ENCODE results near the gene DNTTIP2. TPM values are rescaled to one million over a fixed set of nuclear protein-coding genes. Genes with fewer than 3 reads are reported as not detected.

DNTTIP2 gene
- total and polyA plus RNA-seq, 9 of the 15 experiments (the other 6 are each of a cell fraction or from before 2014, with no cell fraction given): 50.4 to 138 (median 97.0) TPM

GRCh38 chr1:93846992-93847810, 31.8 kb downstream of the DNTTIP2 start (continued):
- peak; percentile 46; the same call in 1 of the 2 replicates for TF ChIP-seq RREB1 (CRISPR knock-in tag; IDR thresholded peaks at IDR 0.05)
- TF ChIP-seq ZNF511 (CRISPR knock-in tag; IDR thresholded peaks at IDR 0.05): peak; percentile 28
- TF ChIP-seq STAG1 (CRISPR knock-in tag; IDR thresholded peaks at IDR 0.05; ENCODE audit: borderline replicate concordance): no peak
- TF ChIP-seq ESRRA (IDR thresholded peaks at IDR 0.05; ENCODE audit: borderline replicate concordance, low read depth): peak; percentile 58
- peak; percentile 90 for TF ChIP-seq NCOA6 (IDR thresholded peaks at IDR 0.05)
- peak in 1 of 2 experiments; percentile 31; a peak in 1 of 4 replicates for TF ChIP-seq NONO (IDR thresholded peaks at IDR 0.05; ENCODE audit: low read depth in 2 of 2, low read length in 1 of 2)
- TF ChIP-seq ZBTB2 (IDR thresholded peaks at IDR 0.05): peak; percentile 48; the same call in 1 of the 2 replicates
- TF ChIP-seq TBP (optimal IDR thresholded peaks at IDR 0.05; ENCODE audit: low read depth, low read length): peak; percentile 100
- 0 out of 2 replicates have a peak, but pooled peaks have one; percentile 26 for TF ChIP-seq ZNF175 (CRISPR knock-in tag; IDR thresholded peaks at IDR 0.05; ENCODE audit: low read depth)
- peak; percentile 69 for TF ChIP-seq CXXC5 (CRISPR knock-in tag; IDR thresholded peaks at IDR 0.05)
- no peak for TF ChIP-seq NFXL1 (CRISPR knock-in tag; IDR thresholded peaks at IDR 0.05)
- TF ChIP-seq CTCFL (IDR thresholded peaks at IDR 0.05; ENCODE audit: borderline replicate concordance, insufficient read depth, low read depth, low read length, poor library complexity, severe bottlenecking): peak; percentile 46
- 0 out of 2 replicates have a peak, but pooled peaks have one; percentile 32 for TF ChIP-seq MITF (IDR thresholded peaks at IDR 0.05)
- TF ChIP-seq CBX5 (IDR thresholded peaks at IDR 0.05; ENCODE audit: borderline replicate concordance, low read depth): 0 out of 2 replicates have a peak, but pooled peaks have one; percentile 61
- TF ChIP-seq ZFX (CRISPR knock-in tag; IDR thresholded peaks at IDR 0.05): peak; percentile 92

Measured in K562 (cell line).